ENCODE data around the gene RNF25.

RNF25 gene

DNA sequence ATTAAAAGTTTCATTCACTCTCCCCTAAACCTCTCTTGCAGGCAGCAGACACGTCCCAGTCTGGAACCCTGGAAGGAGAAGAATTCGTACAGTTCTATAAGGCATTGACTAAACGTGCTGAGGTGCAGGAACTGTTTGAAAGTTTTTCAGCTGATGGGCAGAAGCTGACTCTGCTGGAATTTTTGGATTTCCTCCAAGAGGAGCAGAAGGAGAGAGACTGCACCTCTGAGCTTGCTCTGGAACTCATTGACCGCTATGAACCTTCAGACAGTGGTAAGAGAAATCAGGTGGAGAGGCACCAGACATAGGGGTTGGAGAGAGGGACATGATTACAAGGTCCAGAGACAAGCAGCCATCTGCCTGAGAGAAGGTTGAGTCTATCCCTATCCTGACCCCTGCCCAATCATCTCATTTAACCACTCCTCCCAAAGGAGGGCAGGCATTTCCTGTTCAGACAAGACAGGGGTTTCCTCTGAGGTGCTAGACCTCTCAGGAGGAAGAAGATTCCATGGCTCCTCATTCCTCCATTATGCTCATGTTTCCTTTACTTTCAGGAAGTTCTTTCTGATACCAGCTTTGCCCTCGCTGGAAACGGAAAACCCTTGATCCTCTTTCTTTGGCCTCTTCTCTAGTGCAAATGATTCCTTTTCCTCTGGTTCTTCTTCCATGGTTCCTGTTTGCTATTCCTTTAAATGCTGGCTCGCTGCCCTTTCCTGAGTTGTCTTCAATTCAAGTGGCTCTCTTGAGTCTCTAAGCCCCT lies 49.0 kb downstream of the RNF25 start:
- no peak for DNase-seq

DNA sequence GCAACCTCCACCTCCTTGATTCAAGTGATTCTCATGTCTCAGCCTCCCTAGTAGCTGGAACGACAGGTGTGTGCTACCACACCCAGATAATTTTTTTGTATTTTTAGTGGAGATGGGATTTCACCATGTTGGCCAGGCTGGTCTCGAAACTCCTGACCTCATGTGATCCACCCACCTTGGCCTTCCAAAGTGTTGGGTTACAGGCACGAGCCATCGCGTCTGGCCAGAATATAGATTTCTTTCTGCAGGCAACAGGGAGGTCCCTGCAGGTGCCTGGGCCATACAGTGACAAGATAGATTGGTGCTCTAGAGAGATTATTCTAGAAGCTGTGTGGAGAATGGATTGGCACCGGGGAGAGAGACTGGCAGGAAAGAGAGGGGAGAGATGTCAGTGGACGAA lies 50.8 kb downstream of the RNF25 start:
- no peak for DNase-seq

DNA sequence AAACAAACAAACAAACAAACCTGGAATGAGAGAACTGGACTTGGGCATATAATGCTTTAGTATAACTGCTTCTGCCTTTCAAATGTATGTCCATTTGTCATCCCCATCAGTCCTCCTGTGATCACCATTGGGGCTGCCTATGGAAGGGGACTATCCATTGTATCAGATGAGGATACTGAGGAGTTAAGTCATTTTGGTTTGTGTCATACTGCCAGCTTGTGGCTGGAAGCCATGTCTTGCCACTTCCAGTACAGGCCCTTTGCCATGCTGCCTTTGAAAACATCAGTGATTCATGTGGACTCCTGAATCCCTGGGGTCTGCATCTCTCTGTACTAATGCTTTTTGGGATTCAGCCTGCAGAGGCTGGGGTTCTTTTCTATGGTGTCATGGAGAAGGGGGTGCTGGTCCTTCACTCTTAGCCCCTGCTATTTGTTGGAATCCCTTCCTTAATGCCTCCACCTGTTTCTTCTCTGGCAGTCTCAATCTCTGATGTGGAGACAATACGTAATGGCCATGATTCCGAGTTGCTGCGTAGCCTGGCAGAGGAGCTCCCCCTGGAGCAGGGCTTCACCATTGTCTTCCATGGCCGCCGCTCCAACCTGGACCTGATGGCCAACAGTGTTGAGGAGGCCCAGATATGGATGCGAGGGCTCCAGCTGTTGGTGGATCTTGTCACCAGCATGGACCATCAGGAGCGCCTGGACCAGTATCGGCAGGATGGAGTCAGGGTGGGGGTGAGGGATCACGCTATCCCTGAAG lies 53.5 kb downstream of the RNF25 start:
- no peak for DNase-seq

DNA sequence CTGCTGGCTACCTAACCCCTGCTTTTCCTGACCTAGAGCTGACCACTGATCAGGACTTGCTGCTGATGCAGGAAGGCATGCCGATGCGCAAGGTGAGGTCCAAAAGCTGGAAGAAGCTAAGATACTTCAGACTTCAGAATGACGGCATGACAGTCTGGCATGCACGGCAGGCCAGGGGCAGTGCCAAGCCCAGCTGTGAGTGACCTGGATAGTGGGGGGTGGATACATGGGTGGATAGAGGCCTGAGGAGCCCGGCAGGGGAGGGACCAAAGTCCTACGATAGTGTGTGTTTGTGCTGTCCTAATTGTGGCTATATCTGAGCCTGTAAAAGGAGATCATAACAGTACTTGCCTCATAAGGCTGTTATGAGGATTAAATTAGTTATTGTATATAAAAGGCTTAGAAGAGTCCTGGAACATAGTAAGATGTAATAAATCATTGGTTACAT lies 55.9 kb downstream of the RNF25 start:
- DNase-seq, result no peak
